GM18520 (cell line): ENCODE results near the gene PUS7L.
A peak's percentile ranks its signal among the peaks of the same experiment; 100 is the strongest.
"Not testable (repeated sequence)": the region's sequence is repeated elsewhere in the genome, so short reads cannot be mapped to it uniquely, and the experiment has no call there.

Experiments
- ATAC-seq: cut with Tn5 transposase; IDR thresholded peaks from one replicate; pipeline ENCODE4 v1.9.1; 2021; ENCODE audit not compliant: unreplicated experiment

Gene PUS7L

DNA sequence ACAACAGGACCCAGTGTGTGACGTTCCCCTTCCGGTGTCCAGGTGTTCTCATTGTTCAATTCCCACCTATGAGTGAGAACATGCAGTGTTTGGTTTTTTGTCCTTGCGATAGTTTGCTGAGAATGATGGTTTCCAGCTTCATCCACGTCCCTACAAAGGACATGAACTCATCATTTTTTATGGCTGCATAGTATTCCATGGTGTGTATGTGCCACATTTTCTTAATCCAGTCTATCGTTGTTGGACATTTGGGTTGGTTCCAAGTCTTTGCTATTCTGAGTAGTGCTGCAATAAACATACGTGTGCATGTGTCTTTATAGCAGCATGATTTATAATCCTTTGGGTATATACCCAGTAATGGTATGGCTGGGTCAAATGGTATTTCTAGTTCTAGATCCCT lies 7.2 kb downstream of the PUS7L start:
- not testable (repeated sequence) for ATAC-seq

- ATAC-seq: no peak
Observed at GRCh38 chr12:43750814-43751213, 7.8 kb downstream of the PUS7L start.

DNA sequence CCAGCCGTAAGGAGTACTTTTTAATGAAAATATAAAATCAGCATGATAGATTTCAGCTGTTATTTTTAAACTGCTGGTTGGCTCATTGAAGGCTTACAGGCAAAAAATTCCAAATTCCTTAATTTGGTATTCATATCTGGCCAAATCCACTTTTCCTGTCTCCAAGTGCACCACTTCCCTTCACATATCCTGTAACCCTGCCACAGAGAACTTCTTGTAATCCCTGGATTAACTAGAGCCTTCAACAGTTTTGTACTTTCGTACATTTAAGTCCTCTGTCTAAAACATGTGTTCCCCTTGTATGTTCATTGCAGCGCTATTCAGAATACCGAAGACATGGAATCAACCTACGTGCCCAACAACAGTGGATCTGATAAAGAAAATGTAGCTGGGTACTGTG lies 9.6 kb downstream of the PUS7L start:
- no peak for ATAC-seq

GRCh38 chr12:43744826-43745225 lies 13.8 kb downstream of the PUS7L start:
- no peak for ATAC-seq

GRCh38 chr12:43742106-43742505 lies 16.5 kb downstream of the PUS7L start:
- ATAC-seq: no peak

DNA sequence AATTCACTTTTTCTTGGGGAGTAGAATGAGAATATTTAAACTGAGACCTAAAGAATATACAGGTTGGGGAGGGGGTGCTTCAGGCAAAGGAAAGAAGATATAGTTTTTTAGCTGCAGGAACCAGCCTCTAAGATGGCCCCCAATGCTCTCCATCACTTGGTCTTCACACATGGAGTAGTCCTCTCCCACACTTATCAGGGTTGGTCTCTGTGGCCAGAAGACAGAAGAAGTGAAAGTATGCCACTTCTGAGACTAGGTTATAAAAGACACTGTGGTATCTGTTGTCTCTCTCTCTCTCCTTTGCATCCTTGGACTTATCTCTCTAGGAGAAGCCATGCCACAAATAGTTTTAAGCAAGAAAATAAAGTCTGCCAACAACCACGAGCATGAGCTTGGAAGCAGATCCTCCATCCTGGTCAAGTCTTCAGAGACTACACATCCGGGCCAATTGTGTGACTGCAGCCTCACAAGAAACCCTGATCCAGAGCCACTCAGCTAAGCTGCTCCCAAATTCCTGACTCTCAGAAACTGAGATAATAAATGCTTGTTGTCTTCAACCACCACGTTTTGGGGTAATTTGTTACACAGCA lies 18.0 kb downstream of the PUS7L start:
- no peak for ATAC-seq

DNA sequence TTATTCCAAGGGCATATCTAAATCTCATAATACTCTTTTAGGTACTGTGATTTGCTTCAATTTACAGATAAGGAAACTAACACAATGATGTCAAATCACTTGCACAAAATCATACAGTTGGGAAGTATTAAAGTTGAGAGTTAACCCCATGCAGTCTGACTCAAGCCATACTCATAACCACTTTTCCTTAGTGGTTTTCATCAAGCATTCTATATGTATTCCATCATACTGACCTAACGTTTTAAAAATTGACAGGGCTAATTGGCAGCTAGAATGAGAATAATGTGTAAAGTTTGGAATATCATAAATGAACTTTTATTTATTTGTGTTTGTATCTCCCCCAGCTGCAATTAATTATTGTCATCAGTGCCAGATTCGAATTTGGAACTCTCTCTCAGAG lies 20.9 kb downstream of the PUS7L start:
- ATAC-seq: no peak

DNA sequence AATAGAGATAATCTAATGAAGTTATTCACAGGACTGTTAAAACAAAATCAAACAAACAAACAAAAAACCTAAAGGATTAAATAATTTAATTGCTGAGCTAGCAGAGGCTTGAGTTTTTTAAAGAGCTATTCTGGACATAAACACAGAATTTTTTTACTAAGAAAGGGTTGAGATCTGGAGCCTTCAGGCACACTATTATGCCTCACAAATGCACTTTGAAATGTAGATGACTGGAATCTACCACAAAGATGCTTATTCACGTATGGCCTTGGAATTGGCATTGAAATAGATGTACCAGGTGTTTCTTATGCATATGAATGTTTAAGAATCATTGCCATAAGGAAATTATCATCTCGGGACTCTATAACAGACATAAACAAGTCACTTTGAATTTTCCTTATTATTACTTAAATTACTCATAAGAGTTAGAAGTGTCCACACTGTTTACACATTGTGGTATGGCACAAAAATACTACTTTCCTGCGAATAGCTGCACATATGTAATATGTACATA lies 21.6 kb downstream of the PUS7L start:
- ATAC-seq: no peak

DNA sequence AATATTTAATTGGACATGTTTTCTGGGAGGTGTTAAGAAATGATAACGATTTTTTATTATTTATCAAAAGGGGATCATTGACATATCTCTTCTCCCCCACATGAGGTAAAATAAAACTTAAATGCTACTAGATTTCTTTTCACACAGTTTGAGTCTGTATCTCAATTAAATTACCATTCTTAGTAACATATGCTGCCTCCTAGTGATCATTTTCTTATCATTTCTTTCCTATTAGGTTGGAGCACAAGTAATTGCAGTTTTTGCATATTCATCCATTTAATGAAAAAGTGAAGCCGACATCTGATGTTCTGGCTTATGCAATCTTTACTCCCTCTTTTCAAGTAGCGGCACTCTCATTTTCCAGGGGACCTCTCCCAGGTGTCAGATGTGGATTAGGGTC lies 24.9 kb downstream of the PUS7L start:
- no peak for ATAC-seq

DNA sequence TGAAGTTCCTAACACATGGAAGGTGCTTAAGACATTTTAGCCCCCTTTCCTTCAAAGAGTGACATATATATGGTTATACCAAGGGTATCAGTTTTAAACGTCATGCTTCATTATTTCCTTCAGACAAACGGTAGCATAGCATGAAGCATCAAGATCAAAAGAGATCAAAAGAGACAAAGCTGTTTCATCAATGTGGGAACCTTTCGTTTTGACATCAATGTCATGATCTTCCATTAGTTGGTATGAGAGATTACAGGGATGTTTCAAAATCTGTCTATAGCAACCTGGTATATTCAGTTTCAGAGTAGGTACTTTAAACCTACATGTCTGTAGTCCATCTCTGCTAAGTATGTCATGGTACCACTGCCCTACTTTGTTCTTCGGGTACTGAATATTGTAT lies 28.3 kb downstream of the PUS7L start:
- no peak for ATAC-seq

DNA sequence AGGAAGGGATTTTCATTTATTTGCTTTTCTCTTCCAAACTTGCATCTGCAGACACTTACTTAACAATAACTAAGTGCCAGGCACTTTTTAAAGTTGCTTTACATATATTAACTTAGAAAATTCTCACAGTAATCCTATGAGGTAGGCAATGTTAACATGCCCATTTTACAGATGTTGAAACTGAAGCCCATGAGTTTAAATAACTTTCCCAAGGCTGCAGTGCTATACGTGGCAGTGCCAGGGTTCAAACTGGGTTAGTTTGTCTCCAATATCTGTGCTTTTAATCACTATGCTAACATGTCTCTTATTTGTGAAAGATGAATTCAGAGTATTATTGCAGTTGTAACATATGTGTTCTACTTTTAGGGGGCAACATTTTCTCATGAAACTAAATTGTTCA lies 29.9 kb downstream of the PUS7L start:
- no peak for ATAC-seq

- no peak for ATAC-seq
Observed at GRCh38 chr12:43728117-43728516, 30.5 kb downstream of the PUS7L start.

- no peak for ATAC-seq
Observed at GRCh38 chr12:43723134-43723533, 35.5 kb downstream of the PUS7L start.

- ATAC-seq: no peak
Observed at GRCh38 chr12:43722621-43723020, 36.0 kb downstream of the PUS7L start.

DNA sequence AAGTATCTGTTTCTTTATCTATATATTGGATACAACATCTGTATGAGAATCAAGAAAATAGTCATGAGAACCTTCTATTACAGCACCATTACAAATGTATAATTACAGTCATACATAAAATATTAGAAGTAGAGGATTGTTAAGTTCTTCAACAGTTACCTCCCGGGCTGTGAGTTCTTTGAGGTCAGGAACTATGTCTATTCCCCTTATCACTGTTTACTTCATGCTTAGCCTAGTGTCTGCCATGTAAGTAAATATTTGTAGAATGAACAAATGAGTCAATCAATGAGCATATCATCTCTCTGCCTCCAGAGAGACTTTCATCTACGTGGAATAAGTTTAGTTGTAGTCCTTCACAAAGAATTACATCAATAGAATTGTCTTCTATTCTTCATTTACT lies 47.2 kb downstream of the PUS7L start:
- no peak for ATAC-seq

GRCh38 chr12:43703772-43704171 lies 54.8 kb downstream of the PUS7L start:
- not testable (repeated sequence) for ATAC-seq

DNA sequence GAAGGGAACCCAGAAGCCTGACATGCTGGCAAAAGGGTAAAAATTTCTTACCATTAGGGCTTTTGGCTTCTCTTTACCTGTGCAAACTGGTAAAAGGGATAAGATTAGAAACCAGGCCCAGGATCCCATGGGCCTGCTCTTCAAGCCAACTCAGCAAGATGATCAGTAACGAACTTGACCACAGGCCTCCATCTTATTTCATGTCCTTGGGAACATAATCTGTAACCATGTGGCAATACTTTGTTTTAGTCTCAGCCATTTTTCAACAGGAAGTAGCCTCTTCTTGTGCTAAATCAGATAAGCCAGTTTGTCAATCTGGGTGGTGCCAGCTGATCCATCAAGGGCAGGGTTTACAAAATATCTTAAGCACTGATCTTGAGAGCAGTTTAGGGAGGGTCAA lies 57.4 kb downstream of the PUS7L start:
- not testable (repeated sequence) for ATAC-seq

- ATAC-seq: no peak
Observed at GRCh38 chr12:43696154-43696553, 62.4 kb downstream of the PUS7L start.

- no peak for ATAC-seq
Observed at GRCh38 chr12:43694879-43695278, 63.7 kb downstream of the PUS7L start.

DNA sequence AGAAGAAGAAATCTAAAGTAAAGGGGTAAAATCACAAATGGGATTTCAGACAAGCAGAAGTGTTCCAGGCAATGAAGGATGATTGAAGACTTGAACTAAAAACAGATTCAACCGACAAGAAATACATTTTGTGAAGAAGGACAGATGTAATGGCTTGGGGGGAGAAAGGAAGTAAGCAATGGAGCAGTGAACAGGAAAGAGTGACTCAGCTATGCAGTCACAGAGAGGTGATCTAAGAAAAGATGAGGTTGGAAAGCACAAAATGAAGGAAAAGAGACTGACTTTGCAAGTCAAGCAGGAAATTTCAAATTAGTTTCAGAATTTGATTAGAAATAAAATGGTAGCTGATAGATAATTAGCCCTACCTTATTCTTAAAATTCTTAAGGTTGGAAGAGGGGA lies 66.5 kb downstream of the PUS7L start:
- ATAC-seq: no peak

DNA sequence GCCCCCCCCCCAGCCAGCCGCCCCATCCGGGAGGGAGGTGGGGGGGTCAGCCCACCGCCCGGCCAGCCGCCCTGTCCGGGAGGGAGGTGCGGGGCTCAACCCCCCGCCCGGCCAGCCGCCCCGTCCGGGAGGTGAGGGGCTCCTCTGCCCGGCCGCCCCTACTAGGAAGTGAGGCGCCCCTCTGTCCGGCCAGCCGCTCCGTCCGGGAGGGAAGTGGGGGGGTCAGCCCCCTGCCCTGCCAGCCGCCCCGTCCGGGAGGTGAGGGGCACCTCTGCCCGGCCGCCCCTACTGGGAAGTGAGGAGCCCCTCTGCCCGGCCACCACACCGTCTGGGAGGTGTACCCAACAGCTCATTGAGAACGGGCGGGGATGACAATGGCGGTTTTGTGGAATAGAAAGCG lies 73.1 kb downstream of the PUS7L start:
- ATAC-seq: not testable (repeated sequence)

DNA sequence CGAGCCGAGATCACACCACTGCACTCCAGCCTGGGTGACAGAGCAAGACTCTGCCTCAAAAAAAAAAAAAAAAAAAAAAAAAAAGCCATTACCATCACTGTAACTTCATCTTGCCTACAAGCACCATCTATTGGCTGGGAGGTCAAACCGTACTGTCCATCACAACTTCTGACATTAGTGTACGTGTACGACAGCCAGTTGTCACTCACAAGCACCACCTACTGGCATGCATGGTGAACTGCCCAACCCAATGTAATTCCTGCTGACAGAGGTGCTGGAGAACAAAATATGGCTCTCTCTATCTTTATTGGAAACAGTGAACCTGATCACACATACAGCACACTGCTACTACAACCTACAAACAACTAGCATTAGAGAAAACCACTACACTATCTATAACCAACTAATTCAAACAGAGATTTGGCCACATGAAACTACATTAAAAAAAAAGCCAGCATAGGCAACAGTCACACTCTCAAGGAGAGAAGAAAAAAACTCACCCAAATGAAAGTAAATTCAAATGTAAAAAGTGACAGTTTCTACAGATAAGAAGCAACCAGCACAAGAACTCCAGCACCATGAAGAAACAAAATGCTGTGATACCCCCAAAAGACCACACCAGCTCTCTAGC lies 82.3 kb downstream of the PUS7L start:
- ATAC-seq: peak; percentile 91
